ENCODE data around the gene GPR35. TPM values are rescaled to one million over a fixed set of nuclear protein-coding genes. Genes with fewer than 3 reads are reported as not detected.
A peak's percentile ranks its signal among the peaks of the same experiment; 100 is the strongest.

Gene GPR35
- total RNA-seq, 1 experiment from 2014 or later = 21.3 TPM

GRCh38 chr2:240620859-240621258 lies 4.4 kb upstream of the GPR35 start:
- Mint-ChIP-seq H3K9me3 (ENCODE audit: unreplicated experiment) (no peaks in the 10 kb centered on the region), H3K4me3 (ENCODE audit: unreplicated experiment) (no peak overlapping the region), H3K27me3 (ENCODE audit: insufficient read depth, unreplicated experiment) (no peaks in the 10 kb centered on the region), H3K4me1 (ENCODE audit: low read depth, unreplicated experiment) (no peaks in the 10 kb centered on the region), H3K27ac (ENCODE audit: unreplicated experiment) (no peak overlapping the region), H3K36me3 (ENCODE audit: insufficient read depth, unreplicated experiment) (peaks cover 14% of the 10 kb centered on the region)
- DNase-seq = no peak
- Histone ChIP-seq H3K4me3 (ENCODE audit: low read depth, low read length) (no peak overlapping the region), H3K4me1 (no peaks in the 10 kb centered on the region), H3K27me3 (replicated peaks; ENCODE audit: control insufficient read depth, insufficient read depth, low read length) (no peaks in the 10 kb centered on the region), H3K9me3 (no peaks in the 10 kb centered on the region), H3K36me3 (ENCODE audit: control insufficient read depth, insufficient read depth, low read length) (peaks cover 2% of the 10 kb centered on the region; the same call in 1 of the 2 replicates)
- intact Hi-C loops (cut with micrococcal nuclease; ENCODE audit: unreplicated experiment) = no loop called here
- POLR2A ChIA-PET = interaction anchor here (0.6 kb wide), 2 partner anchors 11 to 15 kb away, joined by 3 read pairs; no protein-coding TSS in a partner anchor
- CTCF ChIA-PET = no interaction called here
- no TSS peak for BruUV-seq (replicated peaks)
- no peak for TF ChIP-seq CTCF (IDR thresholded peaks at IDR 0.05; ENCODE audit: insufficient read depth in 1 of 2, low read depth in 1 of 2, low read length in 1 of 2, severe bottlenecking in 1 of 2, unreplicated experiment in 1 of 2)

GRCh38 chr2:240622060-240622411 lies 3.2 kb upstream of the GPR35 start:
- CTCF ChIA-PET = interaction anchor here (0.6 kb wide), 1 partner anchor 386 kb away, joined by 6 read pairs; no protein-coding TSS in a partner anchor
- TF ChIP-seq CTCF (IDR thresholded peaks at IDR 0.05; ENCODE audit: insufficient read depth in 1 of 2, low read depth in 1 of 2, low read length in 1 of 2, severe bottlenecking in 1 of 2, unreplicated experiment in 1 of 2) = no peak
- no peaks in the 10 kb centered on the region for H3K9me3 Mint-ChIP-seq (ENCODE audit: unreplicated experiment)

GRCh38 chr2:240622531-240623235 lies 2.6 kb upstream of the GPR35 start:
- Mint-ChIP-seq H3K4me1 (ENCODE audit: low read depth, unreplicated experiment) (no peaks in the 10 kb centered on the region), H3K4me3 (ENCODE audit: unreplicated experiment) (no peak overlapping the region), H3K27ac (ENCODE audit: unreplicated experiment) (no peak overlapping the region), H3K36me3 (ENCODE audit: insufficient read depth, unreplicated experiment) (peaks cover 14% of the 10 kb centered on the region), H3K9me3 (ENCODE audit: unreplicated experiment) (no peaks in the 10 kb centered on the region), H3K27me3 (ENCODE audit: insufficient read depth, unreplicated experiment) (no peaks in the 10 kb centered on the region)
- intact Hi-C loops (cut with micrococcal nuclease; ENCODE audit: unreplicated experiment) = no loop called here
- Histone ChIP-seq H3K4me1 (no peaks in the 10 kb centered on the region), H3K27me3 (replicated peaks; ENCODE audit: control insufficient read depth, insufficient read depth, low read length) (no peaks in the 10 kb centered on the region), H3K9me3 (no peaks in the 10 kb centered on the region), H3K36me3 (ENCODE audit: control insufficient read depth, insufficient read depth, low read length) (peaks cover 2% of the 10 kb centered on the region; the same call in 1 of the 2 replicates), H3K4me3 (ENCODE audit: low read depth, low read length) (no peak overlapping the region)
- TF ChIP-seq CTCF (IDR thresholded peaks at IDR 0.05; ENCODE audit: insufficient read depth in 1 of 2, low read depth in 1 of 2, low read length in 1 of 2, severe bottlenecking in 1 of 2, unreplicated experiment in 1 of 2) = no peak
- DNase-seq = peak in 1 of 2 experiments; percentile 10
- POLR2A ChIA-PET = no interaction called here
- CTCF ChIA-PET = interaction anchor here (0.6 kb wide), 1 partner anchor 387 kb away, joined by 6 read pairs; no protein-coding TSS in a partner anchor
- BruUV-seq (replicated peaks) = no TSS peak

More at GRCh38 chr2:240622060-240622411, 3.2 kb upstream of the GPR35 start:
- H3K36me3 ChIP-seq (ENCODE audit: control insufficient read depth, insufficient read depth, low read length) = peaks cover 2% of the 10 kb centered on the region; the same call in 1 of the 2 replicates
- DNase-seq = no peak
- Mint-ChIP-seq H3K27ac (ENCODE audit: unreplicated experiment) (no peak overlapping the region), H3K36me3 (ENCODE audit: insufficient read depth, unreplicated experiment) (peaks cover 14% of the 10 kb centered on the region), H3K4me1 (ENCODE audit: low read depth, unreplicated experiment) (no peaks in the 10 kb centered on the region), H3K27me3 (ENCODE audit: insufficient read depth, unreplicated experiment) (no peaks in the 10 kb centered on the region), H3K4me3 (ENCODE audit: unreplicated experiment) (no peak overlapping the region)
- no peaks in the 10 kb centered on the region for H3K9me3 ChIP-seq
- H3K4me1 ChIP-seq = no peaks in the 10 kb centered on the region
- no TSS peak for BruUV-seq (replicated peaks)
- H3K27me3 ChIP-seq (replicated peaks; ENCODE audit: control insufficient read depth, insufficient read depth, low read length) = no peaks in the 10 kb centered on the region
- H3K4me3 ChIP-seq (ENCODE audit: low read depth, low read length) = no peak overlapping the region
- POLR2A ChIA-PET = no interaction called here
- intact Hi-C loops (cut with micrococcal nuclease; ENCODE audit: unreplicated experiment) = no loop called here

All from Caco-2 (cell line).